Measurements from ENCODE around the gene TRMT11.
A peak's percentile ranks its signal among the peaks of the same experiment; 100 is the strongest.
"Not testable (repeated sequence)": the region's sequence is repeated elsewhere in the genome, so short reads cannot be mapped to it uniquely, and the experiment has no call there.

The TRMT11 gene

GRCh38 chr6:126056355-126057004, 70.1 kb downstream of the TRMT11 start (continued):
- no peak for TF ChIP-seq ZBTB44 (tag by site-specific recombination; IDR thresholded peaks at IDR 0.05)
- TF ChIP-seq ZNF596 (tag by site-specific recombination; IDR thresholded peaks at IDR 0.05): no peak
- no peak for TF ChIP-seq PRDM1 (tag by site-specific recombination; IDR thresholded peaks at IDR 0.05)
- TF ChIP-seq ZNF354C (tag by site-specific recombination; IDR thresholded peaks at IDR 0.05; ENCODE audit: borderline replicate concordance, low read depth): no peak
- no peak for TF ChIP-seq ZXDB (tag by site-specific recombination; IDR thresholded peaks at IDR 0.05)
- no peak for TF ChIP-seq ZNF518A (tag by site-specific recombination; conservative IDR thresholded peaks at IDR 0.05; ENCODE audit: low read depth)

GRCh38 chr6:126058085-126058484, 71.7 kb downstream of the TRMT11 start:
- CTCF ChIA-PET; H3K27ac ChIP-seq (ENCODE audit: extremely low read depth, low read depth, low read length); H3K4me3 ChIP-seq (ENCODE audit: low read depth, low read length); H3K9me3 ChIP-seq (ENCODE audit: control insufficient read depth, insufficient read depth, low read depth, low read length); H3K4me1 ChIP-seq (ENCODE audit: control insufficient read depth, insufficient read depth, low read length); POLR2A ChIA-PET: not testable (repeated sequence)
- H3K36me3 ChIP-seq (ENCODE audit: control insufficient read depth in 2 of 2, insufficient read depth in 1 of 2, low read length in 2 of 2): peaks cover 0 to 15% of the 10 kb centered on the region in 2 experiments; a peak in 1 of 3 replicates
- peak; percentile 92 for TF ChIP-seq ZNF146 (tag by site-specific recombination; IDR thresholded peaks at IDR 0.05)
- TF ChIP-seq ZNF580 (tag by site-specific recombination; IDR thresholded peaks at IDR 0.05): peak; percentile 64; the same call in 1 of the 2 replicates

GRCh38 chr6:126060400-126060799, 74.1 kb downstream of the TRMT11 start:
- Histone ChIP-seq H3K4me1 (ENCODE audit: control insufficient read depth, insufficient read depth, low read length) (peaks cover 22% of the 10 kb centered on the region), H3K36me3 (ENCODE audit: control insufficient read depth in 2 of 2, insufficient read depth in 1 of 2, low read length in 2 of 2) (peaks cover 0 to 14% of the 10 kb centered on the region in 2 experiments; a peak in 1 of 3 replicates), H3K9me3 (ENCODE audit: control insufficient read depth, insufficient read depth, low read depth, low read length) (no peaks in the 10 kb centered on the region), H3K4me3 (ENCODE audit: low read depth, low read length) (no peak overlapping the region), H3K27ac (ENCODE audit: extremely low read depth, low read depth, low read length) (no peak overlapping the region)
- CTCF ChIA-PET: interaction anchor here (0.5 kb wide), 1 partner anchor 238 kb away, joined by 4 read pairs; no protein-coding TSS in a partner anchor
- POLR2A ChIA-PET: no interaction called here
- no peak for TF ChIP-seq ATF2 (tag by site-specific recombination; IDR thresholded peaks at IDR 0.05; ENCODE audit: low read depth)
- TF ChIP-seq ZNF416 (tag by site-specific recombination; IDR thresholded peaks at IDR 0.05): no peak
- TF ChIP-seq ZNF677 (tag by site-specific recombination; IDR thresholded peaks at IDR 0.05): no peak
- no peak for TF ChIP-seq YY1 (tag by site-specific recombination; IDR thresholded peaks at IDR 0.05)
- TF ChIP-seq ZNF10 (tag by site-specific recombination; IDR thresholded peaks at IDR 0.05): no peak
- no peak for TF ChIP-seq FEZF1 (tag by site-specific recombination; IDR thresholded peaks at IDR 0.05)
- no peak for TF ChIP-seq PRDM6 (tag by site-specific recombination; IDR thresholded peaks at IDR 0.05)
- TF ChIP-seq ZNF585B (tag by site-specific recombination; IDR thresholded peaks at IDR 0.05): no peak
- TF ChIP-seq ZNF112 (tag by site-specific recombination; IDR thresholded peaks at IDR 0.05): no peak
- TF ChIP-seq MEIS1 (CRISPR knock-in tag; IDR thresholded peaks at IDR 0.05; ENCODE audit: borderline replicate concordance): no peak
- no peak for TF ChIP-seq MYNN (tag by site-specific recombination; IDR thresholded peaks at IDR 0.05; ENCODE audit: borderline replicate concordance)
- TF ChIP-seq ZBTB44 (tag by site-specific recombination; IDR thresholded peaks at IDR 0.05): no peak
- TF ChIP-seq ZNF211 (tag by site-specific recombination; IDR thresholded peaks at IDR 0.05; ENCODE audit: low read depth): no peak
- no peak for TF ChIP-seq ZNF776 (tag by site-specific recombination; IDR thresholded peaks at IDR 0.05; ENCODE audit: borderline replicate concordance)
